Astrocyte (in vitro differentiated cells and primary cell): ENCODE results near the gene ESRRG. TPM values are rescaled to one million over a fixed set of nuclear protein-coding genes. Genes with fewer than 3 reads are reported as not detected.
A peak's percentile ranks its signal among the peaks of the same experiment; 100 is the strongest.

ENCODE experiments used
- DNase-seq: peaks from one replicate; pipeline ENCODE4 v3.0.0-alpha.2; 2010; ENCODE audit warnings: low read depth
- FAIRE-seq: peaks from 2 replicates; lab custom pipeline; 2011; peaks lifted over from hg19 to GRCh38; lab: Jason Lieb, UNC
- H2AFZ ChIP-seq: 2 replicates; pipeline ENCODE4 v1.6.0; 2012; ENCODE audit warnings: low read depth, low read length, inconsistent platforms
- H3K27ac ChIP-seq: 2 replicates; pipeline ENCODE4 v1.5.1; 2011; ENCODE audit warnings: low read depth, low read length, inconsistent platforms
- H3K27me3 ChIP-seq: 2 replicates; pipeline ENCODE4 v1.6.0; 2011; ENCODE audit warnings: low read length, inconsistent platforms; ENCODE audit not compliant: insufficient read depth
- H3K36me3 ChIP-seq: 2 replicates; pipeline ENCODE4 v1.5.1; 2011; ENCODE audit warnings: low read length, inconsistent platforms; ENCODE audit not compliant: insufficient read depth
- H3K4me1 ChIP-seq: 2 replicates; pipeline ENCODE4 v1.5.1; 2011; ENCODE audit warnings: low read length, inconsistent platforms; ENCODE audit not compliant: insufficient read depth
- H3K4me2 ChIP-seq: 2 replicates; pipeline ENCODE4 v1.6.0; 2012; ENCODE audit warnings: low read length, inconsistent platforms
- H3K4me3 ChIP-seq: 2 replicates; pipeline ENCODE4 v1.5.1; 2011; ENCODE audit warnings: low read depth, mild to moderate bottlenecking, low read length, inconsistent platforms; ENCODE audit not compliant: insufficient read depth
- H3K79me2 ChIP-seq: 2 replicates; pipeline ENCODE4 v1.6.0; 2012; ENCODE audit warnings: mild to moderate bottlenecking, low read length, inconsistent platforms; ENCODE audit not compliant: insufficient read depth
- H3K9ac ChIP-seq: 2 replicates; pipeline ENCODE4 v1.6.0; 2012; ENCODE audit warnings: mild to moderate bottlenecking, low read length, inconsistent platforms
- H3K9me3 ChIP-seq: 2 replicates; pipeline ENCODE4 v1.5.1; 2012; ENCODE audit warnings: low read depth, mild to moderate bottlenecking, low read length, inconsistent platforms; ENCODE audit not compliant: insufficient read depth
- H4K20me1 ChIP-seq: 2 replicates; pipeline ENCODE4 v1.6.0; 2012; ENCODE audit warnings: low read length, inconsistent platforms; ENCODE audit not compliant: insufficient read depth
- H3K27ac Mint-ChIP-seq: one replicate; pipeline ENCODE4 v1.8.0; 2021; ENCODE audit warnings: mild to moderate bottlenecking, mixed read lengths; ENCODE audit not compliant: unreplicated experiment
- H3K27me3 Mint-ChIP-seq: one replicate; pipeline ENCODE4 v1.8.0; 2021; ENCODE audit warnings: low read depth, mixed read lengths; ENCODE audit not compliant: unreplicated experiment
- H3K36me3 Mint-ChIP-seq: one replicate; pipeline ENCODE4 v1.8.0; 2021; ENCODE audit warnings: low read depth, mixed read lengths; ENCODE audit not compliant: unreplicated experiment
- H3K4me1 Mint-ChIP-seq: one replicate; pipeline ENCODE4 v1.8.0; 2021; ENCODE audit warnings: low read depth, mixed read lengths; ENCODE audit not compliant: unreplicated experiment
- H3K4me3 Mint-ChIP-seq: one replicate; pipeline ENCODE4 v1.8.0; 2021; ENCODE audit warnings: mild to moderate bottlenecking, moderate library complexity, mixed read lengths; ENCODE audit not compliant: unreplicated experiment
- H3K9me3 Mint-ChIP-seq: one replicate; pipeline ENCODE4 v1.8.0; 2021; ENCODE audit warnings: mild to moderate bottlenecking, mixed read lengths; ENCODE audit not compliant: unreplicated experiment
- CTCF ChIP-seq: IDR thresholded peaks from 2 replicates; pipeline ENCODE4 v1.5.1; 2011; ENCODE audit warnings: low read depth, mild to moderate bottlenecking, inconsistent platforms, low read length, moderate library complexity; ENCODE audit not compliant: insufficient read depth
- EZH2 ChIP-seq: IDR thresholded peaks from 2 replicates; pipeline ENCODE4 v1.6.1; 2012; ENCODE audit warnings: mild to moderate bottlenecking, low read length, inconsistent platforms; ENCODE audit not compliant: insufficient read depth
- total RNA-seq: library from RNA; stranded (reverse); gene quantifications from 2 replicates; pipeline ENCODE4 v1.2.1, GENCODE V29; 2021

The ESRRG gene
- total RNA-seq, 1 donor from 2014 or later: 0.79 TPM

- Histone ChIP-seq H3K4me3 (no peak overlapping the region), H3K4me2 (no peak overlapping the region), H3K4me1 (no peaks in the 10 kb centered on the region), H3K79me2 (no peaks in the 10 kb centered on the region), H3K9ac (no peak overlapping the region), H3K27ac (no peak overlapping the region), H3K36me3 (no peaks in the 10 kb centered on the region), H2AFZ (no peak overlapping the region), H4K20me1 (no peaks in the 10 kb centered on the region), H3K27me3 (no peaks in the 10 kb centered on the region), H3K9me3 (no peaks in the 10 kb centered on the region)
- no peak overlapping the region for H3K4me3 Mint-ChIP-seq
- DNase-seq (no peak), FAIRE-seq (no peak)
- H3K9me3 Mint-ChIP-seq: no peaks in the 10 kb centered on the region
- H3K4me1 Mint-ChIP-seq: peaks cover 3% of the 10 kb centered on the region
- no peaks in the 10 kb centered on the region for H3K27me3 Mint-ChIP-seq
- no peak overlapping the region for H3K27ac Mint-ChIP-seq
- TF ChIP-seq EZH2: no peak
- no peak for TF ChIP-seq CTCF
- H3K36me3 Mint-ChIP-seq: no peaks in the 10 kb centered on the region
Measured at GRCh38 chr1:216559359-216559758, 163.9 kb downstream of the ESRRG start.

DNA sequence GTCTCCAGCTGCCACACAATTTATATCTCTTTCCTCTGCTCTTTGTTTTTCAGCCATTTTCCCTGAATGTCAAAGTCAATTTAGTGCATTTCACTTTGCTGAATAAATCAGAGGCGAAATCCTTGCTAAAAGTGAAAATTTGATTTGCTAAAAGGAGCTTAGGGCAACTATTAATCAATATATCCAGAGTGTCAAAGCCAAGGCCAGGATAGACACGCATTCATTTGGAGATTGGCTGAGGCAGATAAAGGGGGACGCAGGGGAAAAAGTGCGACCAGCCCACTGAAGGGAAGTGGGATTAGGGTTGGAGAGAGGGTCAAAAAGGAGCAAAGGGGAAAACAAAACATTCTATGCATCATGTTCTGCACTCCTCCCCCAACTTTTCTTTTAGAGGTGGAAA is 167.6 kb downstream of the ESRRG start:
- Mint-ChIP-seq H3K27ac (no peak overlapping the region), H3K27me3 (no peaks in the 10 kb centered on the region), H3K4me1 (peaks cover 3% of the 10 kb centered on the region), H3K9me3 (no peaks in the 10 kb centered on the region), H3K36me3 (no peaks in the 10 kb centered on the region), H3K4me3 (no peak overlapping the region)
- H4K20me1 ChIP-seq: no peaks in the 10 kb centered on the region
- H3K9me3 ChIP-seq: no peaks in the 10 kb centered on the region
- no peak overlapping the region for H2AFZ ChIP-seq
- H3K4me2 ChIP-seq: no peak overlapping the region
- H3K4me1 ChIP-seq: no peaks in the 10 kb centered on the region
- H3K4me3 ChIP-seq: no peak overlapping the region
- H3K36me3 ChIP-seq: no peaks in the 10 kb centered on the region
- DNase-seq (no peak), FAIRE-seq (no peak)
- H3K27me3 ChIP-seq: no peaks in the 10 kb centered on the region
- H3K79me2 ChIP-seq: no peaks in the 10 kb centered on the region
- TF ChIP-seq CTCF: no peak
- TF ChIP-seq EZH2: no peak
- no peak overlapping the region for H3K9ac ChIP-seq
- no peak overlapping the region for H3K27ac ChIP-seq

GRCh38 chr1:216554934-216555333 is 168.3 kb downstream of the ESRRG start:
- Mint-ChIP-seq H3K36me3 (no peaks in the 10 kb centered on the region), H3K4me3 (no peak overlapping the region), H3K27me3 (no peaks in the 10 kb centered on the region), H3K4me1 (peaks cover 3% of the 10 kb centered on the region), H3K9me3 (no peaks in the 10 kb centered on the region), H3K27ac (no peak overlapping the region)
- Histone ChIP-seq H3K4me3 (no peak overlapping the region), H3K4me2 (no peak overlapping the region), H3K27ac (no peak overlapping the region), H3K79me2 (no peaks in the 10 kb centered on the region), H3K9ac (no peak overlapping the region), H3K36me3 (no peaks in the 10 kb centered on the region), H4K20me1 (no peaks in the 10 kb centered on the region), H2AFZ (no peak overlapping the region), H3K27me3 (no peaks in the 10 kb centered on the region), H3K9me3 (no peaks in the 10 kb centered on the region), H3K4me1 (no peaks in the 10 kb centered on the region)
- TF ChIP-seq CTCF: no peak
- no peak for TF ChIP-seq EZH2
- FAIRE-seq (no peak), DNase-seq (peak; percentile 1)
